ENCODE results near the gene APOBR.
"Not testable (repeated sequence)": the region's sequence is repeated elsewhere in the genome, so short reads cannot be mapped to it uniquely, and the experiment has no call there.

Gene APOBR

GRCh38 chr16:28499854-28500253 lies 5.4 kb downstream of the APOBR start:
- DNase-seq, result no peak

GRCh38 chr16:28500476-28501180 lies 6.2 kb downstream of the APOBR start:
- DNase-seq, result not testable (repeated sequence)

- no peak for DNase-seq
Observed at GRCh38 chr16:28501258-28502232, 7.1 kb downstream of the APOBR start.

DNA sequence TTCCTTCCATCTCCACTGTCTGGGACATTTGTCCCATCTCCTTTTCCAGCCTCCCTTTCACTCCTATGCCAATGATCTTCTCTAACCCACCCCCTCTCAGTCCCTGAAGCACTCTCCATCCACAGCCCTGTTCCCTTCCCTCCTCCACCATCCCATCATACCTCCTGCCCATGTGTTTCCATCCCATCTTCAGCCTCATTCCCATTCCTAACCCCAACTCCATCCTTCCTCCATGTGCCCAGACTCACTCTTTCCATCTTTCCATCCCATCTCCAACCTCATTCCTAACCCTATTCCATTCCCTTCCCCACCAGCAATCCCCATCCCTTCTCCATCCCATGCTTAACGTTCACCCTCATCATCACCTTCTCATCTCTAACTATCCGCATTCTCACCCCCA lies 7.8 kb downstream of the APOBR start:
- no peak for DNase-seq

- DNase-seq, result no peak
Observed at GRCh38 chr16:28503470-28504259, 9.2 kb downstream of the APOBR start.

DNA sequence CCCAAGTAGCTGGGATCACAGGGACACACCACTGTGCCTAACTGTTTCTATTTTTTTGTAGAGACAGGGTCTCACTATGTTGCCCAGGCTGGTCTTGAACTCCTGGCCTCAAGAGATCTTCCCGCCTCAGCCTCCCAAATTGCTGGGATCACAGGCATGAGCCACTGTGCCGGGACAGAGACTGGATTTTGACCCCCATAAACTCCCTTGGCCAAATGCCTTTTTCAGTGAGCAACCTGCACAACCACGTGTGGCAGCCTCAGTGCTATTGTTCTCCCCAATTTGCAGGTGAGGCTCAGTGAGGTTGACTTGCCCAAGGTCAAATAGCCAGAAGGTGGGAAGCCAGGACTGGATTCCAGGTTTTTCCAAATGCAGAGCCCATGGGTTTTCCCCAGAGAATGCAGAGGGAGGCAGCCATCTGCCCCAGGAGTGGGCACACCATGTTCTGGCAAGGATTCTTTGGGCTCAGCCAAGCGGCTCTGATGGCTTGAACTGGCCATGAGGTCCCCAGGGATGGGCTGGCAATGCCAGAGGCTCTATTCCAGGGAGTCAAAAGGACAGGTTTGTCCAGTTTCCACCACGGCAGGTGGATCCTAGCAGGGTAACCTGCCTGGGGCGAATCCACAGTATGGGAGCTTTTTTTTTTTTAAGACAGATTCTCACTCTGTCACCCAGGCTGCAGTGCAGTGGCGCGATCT lies 10.4 kb downstream of the APOBR start:
- DNase-seq, result no peak

DNA sequence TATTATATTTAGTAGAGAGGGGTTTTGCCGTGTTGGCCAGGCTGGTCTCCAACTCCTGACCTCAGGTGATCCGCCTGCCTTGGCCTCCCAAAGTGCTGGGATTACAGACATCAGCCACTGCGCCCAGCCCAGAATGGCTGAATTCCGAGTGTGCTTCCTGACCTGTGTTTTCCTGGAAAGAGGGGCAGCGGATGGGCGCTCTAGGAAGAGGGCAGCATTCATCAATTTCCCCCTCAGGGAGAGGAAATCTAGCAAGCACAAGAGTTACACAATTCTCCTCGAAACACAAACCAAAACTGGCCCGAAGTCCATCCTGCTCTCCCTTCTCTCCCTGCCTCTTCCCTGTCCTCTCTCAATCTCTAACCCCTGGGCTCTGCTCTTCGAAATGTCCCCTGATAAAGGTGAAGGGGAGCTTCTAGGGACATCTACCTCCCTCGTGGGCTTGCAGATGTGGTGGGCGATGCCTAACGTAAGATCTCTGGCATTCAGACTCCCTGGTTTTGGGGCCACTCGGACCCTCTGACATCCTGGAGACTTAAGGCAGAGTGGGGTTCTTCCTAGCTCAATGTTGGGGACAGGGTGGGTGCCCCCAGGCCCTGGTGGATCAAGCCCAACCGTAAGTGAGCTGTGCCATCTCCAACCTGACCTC lies 11.2 kb downstream of the APOBR start:
- DNase-seq, result no peak

DNA sequence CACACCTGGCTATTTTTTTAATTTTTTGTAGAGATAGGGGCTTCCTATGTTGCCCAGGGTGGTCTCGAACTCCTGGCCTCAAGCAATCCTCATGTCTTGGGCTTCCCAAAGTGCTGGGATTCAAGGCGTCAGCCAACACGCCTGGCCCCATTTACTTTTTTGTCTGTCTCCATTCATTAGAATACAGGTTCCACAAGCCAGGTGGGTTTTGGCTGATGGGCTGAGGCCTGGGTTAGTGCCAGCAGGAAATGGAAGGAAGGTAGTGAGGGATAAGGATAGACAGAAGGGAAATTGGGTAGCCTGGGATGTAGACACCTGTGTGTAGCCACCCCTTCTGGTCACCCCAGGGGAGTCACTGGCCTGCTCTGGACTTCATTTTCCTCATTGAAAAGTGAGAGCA lies 16.6 kb downstream of the APOBR start:
- no peak for DNase-seq

GRCh38 chr16:28511801-28512789 lies 17.7 kb downstream of the APOBR start:
- DNase-seq, result no peak

DNA sequence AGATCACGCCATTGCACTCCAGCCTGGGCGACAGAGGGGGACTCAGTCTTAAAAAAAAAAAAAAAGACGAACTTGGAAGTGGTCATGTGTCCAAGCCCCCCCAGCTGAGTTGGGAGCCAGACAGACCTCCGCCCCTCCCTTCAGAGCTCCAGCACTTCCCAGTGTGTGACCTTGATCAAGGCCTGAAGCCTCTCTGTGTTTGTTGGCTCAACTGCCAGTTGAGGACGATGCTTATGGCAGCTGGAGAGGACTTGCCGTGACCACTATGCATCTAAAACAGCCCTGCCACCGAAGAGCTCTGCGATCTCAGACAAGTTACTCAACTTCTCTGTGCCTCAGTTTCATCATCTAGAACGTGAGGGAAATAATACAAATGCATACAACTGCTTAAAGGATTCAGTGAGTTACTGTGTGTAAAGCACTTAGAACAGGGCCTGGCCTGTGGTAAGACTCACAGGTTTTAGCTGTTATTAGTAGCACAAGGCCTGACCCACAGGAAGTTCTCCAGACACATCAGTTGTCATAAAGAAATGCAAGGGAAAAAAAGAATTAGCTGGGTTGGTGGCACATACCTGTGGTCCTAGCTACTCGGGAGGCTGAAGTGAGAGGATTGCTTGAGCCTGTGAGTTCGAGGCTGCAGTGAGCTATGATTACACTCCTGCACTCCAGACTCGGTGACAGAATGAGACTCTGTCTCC lies 19.2 kb downstream of the APOBR start:
- DNase-seq, result no peak

- DNase-seq, result no peak
Observed at GRCh38 chr16:28514246-28514645, 19.8 kb downstream of the APOBR start.

DNA sequence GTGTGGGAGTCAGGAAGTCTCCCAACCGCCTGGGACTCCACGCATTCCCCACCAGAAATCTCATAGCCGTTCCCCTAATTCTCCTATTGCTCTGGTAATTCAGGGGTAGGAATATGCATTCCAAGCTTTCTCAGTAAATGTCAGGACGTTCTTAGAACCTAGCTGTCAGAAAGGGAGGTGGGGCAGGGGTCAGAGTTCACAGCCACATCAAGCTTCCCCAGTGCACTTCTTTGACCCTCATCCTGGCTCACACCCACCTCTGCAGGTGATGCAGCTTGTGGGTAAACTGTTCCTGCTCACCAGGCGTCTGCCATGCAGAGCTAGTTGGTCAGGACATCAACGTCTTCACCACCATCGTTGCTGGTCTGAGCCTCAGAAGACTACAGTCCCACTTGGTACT lies 26.2 kb downstream of the APOBR start:
- DNase-seq, result no peak

DNA sequence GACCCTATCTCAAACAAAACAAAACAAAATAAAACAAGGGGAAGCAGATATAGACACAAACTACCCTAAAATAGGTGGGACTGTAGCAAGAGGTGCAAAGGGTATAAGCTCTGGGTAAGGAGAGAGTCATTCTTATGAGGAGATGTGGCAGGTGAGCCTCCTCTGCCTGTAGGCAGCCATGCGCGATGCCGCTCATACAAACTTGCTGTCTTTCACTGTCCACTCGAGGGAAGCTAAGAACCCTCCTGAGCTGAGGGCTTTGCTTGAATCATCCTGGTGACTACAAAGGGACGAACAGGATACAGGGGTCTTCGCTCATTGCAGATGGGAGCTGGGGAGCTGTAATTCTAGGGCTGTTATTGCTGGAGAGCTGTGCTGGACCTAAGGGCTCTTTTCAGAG lies 27.0 kb downstream of the APOBR start:
- no peak for DNase-seq

GRCh38 chr16:28522792-28523191 lies 28.3 kb downstream of the APOBR start:
- no peak for DNase-seq

GRCh38 chr16:28524681-28525171 lies 30.3 kb downstream of the APOBR start:
- no peak for DNase-seq

- DNase-seq, result no peak
Observed at GRCh38 chr16:28526201-28527099, 32.0 kb downstream of the APOBR start.

DNA sequence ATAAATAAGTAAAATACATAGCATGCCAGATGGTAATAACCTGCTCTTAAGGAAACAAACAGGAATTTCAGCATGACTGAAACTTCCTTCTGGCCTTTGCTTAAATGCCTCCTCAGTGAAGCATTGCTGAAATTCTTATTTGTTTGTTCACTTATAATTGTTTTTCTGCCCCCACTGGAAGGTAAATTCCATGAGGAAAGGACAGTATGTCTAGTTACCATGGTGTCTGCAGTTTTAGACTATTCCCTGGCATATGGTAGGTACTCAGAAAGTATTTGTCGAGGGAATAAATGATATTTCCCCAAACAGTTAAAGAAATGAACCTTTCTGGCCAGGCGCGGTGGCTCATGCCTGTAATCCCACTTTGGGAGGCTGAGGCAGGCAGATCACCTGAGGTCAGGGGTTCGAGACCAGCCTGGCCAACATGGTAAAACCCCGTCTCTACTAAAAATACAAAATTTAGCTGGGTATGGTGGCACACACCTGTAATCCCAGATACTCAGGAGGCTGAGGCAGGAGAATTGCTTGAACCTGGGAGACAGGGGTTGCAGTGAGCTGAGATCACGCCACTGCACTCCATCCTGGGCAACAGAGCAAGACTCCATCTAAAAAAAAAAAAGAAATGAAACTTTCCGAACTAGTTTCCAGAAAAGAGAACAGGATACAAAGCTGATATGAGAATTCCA lies 32.8 kb downstream of the APOBR start:
- not testable (repeated sequence) for DNase-seq

GRCh38 chr16:28527985-28528384 lies 33.5 kb downstream of the APOBR start:
- no peak for DNase-seq

Measured in NCI-H1048 (cell line).